Stimulated activated CD4-positive, alpha-beta T cell treated with anti-CD3 and anti-CD28 coated beads, TNF-alpha, amount 100 ng/mL, for 48 hours (primary cell): ENCODE measurements around the gene ANKDD1A.

Source experiments
- DNase-seq, 3 donors: peaks; one replicate each; pipeline ENCODE4 v3.0.0-alpha.2; 2020; ENCODE audit warnings: low read depth in 3 of 3

The ANKDD1A gene

GRCh38 chr15:64895285-64896065 lies 16.2 kb upstream of the ANKDD1A start:
- DNase-seq = no peak

GRCh38 chr15:64896371-64897069 lies 15.2 kb upstream of the ANKDD1A start:
- no peak for DNase-seq

GRCh38 chr15:64897345-64897985 lies 14.2 kb upstream of the ANKDD1A start:
- no peak for DNase-seq

GRCh38 chr15:64898406-64898805 lies 13.3 kb upstream of the ANKDD1A start:
- DNase-seq = no peak

- DNase-seq = no peak
Measured at GRCh38 chr15:64901141-64901540, 10.6 kb upstream of the ANKDD1A start.

GRCh38 chr15:64901914-64902313 lies 9.8 kb upstream of the ANKDD1A start:
- no peak for DNase-seq

GRCh38 chr15:64902863-64903262 lies 8.8 kb upstream of the ANKDD1A start:
- no peak for DNase-seq

- DNase-seq = no peak
Measured at GRCh38 chr15:64903326-64903950, 8.3 kb upstream of the ANKDD1A start.

GRCh38 chr15:64904189-64904588 lies 7.5 kb upstream of the ANKDD1A start:
- no peak for DNase-seq

GRCh38 chr15:64905119-64905831 lies 6.4 kb upstream of the ANKDD1A start:
- DNase-seq = peak; percentile 59 to 78 (median 61)

GRCh38 chr15:64905941-64906340 lies 5.8 kb upstream of the ANKDD1A start:
- DNase-seq = no peak

GRCh38 chr15:64906402-64906801 lies 5.3 kb upstream of the ANKDD1A start:
- DNase-seq = no peak

- no peak for DNase-seq
Measured at GRCh38 chr15:64907991-64908390, 3.7 kb upstream of the ANKDD1A start.

- no peak for DNase-seq
Measured at GRCh38 chr15:64909546-64909945, 2.2 kb upstream of the ANKDD1A start.

GRCh38 chr15:64912379-64913325 lies 950 bp downstream of the ANKDD1A start:
- DNase-seq = no peak

- no peak for DNase-seq
Measured at GRCh38 chr15:64915518-64916227, 4.0 kb downstream of the ANKDD1A start.

- no peak for DNase-seq
Measured at GRCh38 chr15:64916365-64916764, 4.7 kb downstream of the ANKDD1A start.

GRCh38 chr15:64917211-64917610 lies 5.5 kb downstream of the ANKDD1A start:
- DNase-seq = no peak

- no peak for DNase-seq
Measured at GRCh38 chr15:64919721-64920120, 8.0 kb downstream of the ANKDD1A start.

GRCh38 chr15:64921711-64922110 lies 10.0 kb downstream of the ANKDD1A start:
- DNase-seq = no peak
